ENCODE measurements around the gene ASTE1. TPM values are rescaled to one million over a fixed set of nuclear protein-coding genes. Genes with fewer than 3 reads are reported as not detected.

ASTE1 gene
- polyA plus RNA-seq, 3 donors = 3.1 to 7.2 (median 6.6) TPM

DNA sequence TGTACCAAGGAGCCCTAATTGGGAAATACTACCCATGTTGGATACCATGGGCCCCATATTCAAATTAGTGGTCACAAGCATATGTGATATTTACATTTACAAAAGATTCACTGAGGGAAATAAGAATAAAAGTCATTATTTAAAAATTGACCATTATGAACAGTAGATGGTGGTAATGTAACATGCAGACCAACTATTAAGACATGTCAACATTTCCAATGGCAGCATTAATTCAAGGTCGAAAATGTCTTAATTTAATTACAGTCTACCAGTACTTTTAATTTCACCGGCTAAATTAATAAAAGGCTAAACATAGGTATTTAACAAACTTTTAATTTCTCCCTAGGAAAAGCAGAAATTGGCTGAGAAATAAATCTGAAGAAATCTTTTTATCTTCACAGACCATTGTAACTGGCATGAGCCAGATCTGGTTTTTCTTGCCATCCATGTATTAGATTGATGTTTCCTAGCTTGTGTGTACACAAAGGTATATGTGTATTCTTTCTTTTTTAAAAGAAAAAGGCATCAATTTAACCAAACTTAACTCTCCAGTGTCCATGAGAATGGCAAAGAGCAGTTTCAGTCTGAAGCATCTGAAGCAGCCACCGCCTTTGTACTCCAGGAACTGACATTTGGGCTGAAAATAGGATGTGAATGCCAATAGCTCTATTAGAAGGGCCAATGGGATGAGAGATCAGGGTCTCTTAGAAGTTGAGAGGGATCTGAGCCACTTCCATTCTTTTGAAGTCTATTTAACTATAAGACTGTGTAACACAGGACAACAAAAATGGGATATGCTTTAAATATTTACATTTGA is 26.6 kb upstream of the ASTE1 start:
- H3K27me3 ChIP-seq (ENCODE audit: control insufficient read depth in 2 of 2, insufficient read depth in 2 of 2, low read length in 2 of 2) = no peaks in the 10 kb centered on the region
- TF ChIP-seq CTCF (IDR thresholded peaks at IDR 0.05) = no peak
- no peak overlapping the region for H3K4me2 ChIP-seq (replicated peaks; ENCODE audit: extremely low read depth, low read length, poor library complexity, severe bottlenecking)
- no peaks in the 10 kb centered on the region for H3K4me1 ChIP-seq (ENCODE audit: control insufficient read depth in 1 of 2, insufficient read depth in 2 of 2, low read length in 2 of 2)
- H3K36me3 Mint-ChIP-seq = no peaks in the 10 kb centered on the region
- no peaks in the 10 kb centered on the region for H3K36me3 ChIP-seq (replicated peaks in 1 of 2; ENCODE audit: control insufficient read depth in 1 of 2, insufficient read depth in 2 of 2, low read length in 2 of 2)
- no peaks in the 10 kb centered on the region for H3K9me3 Mint-ChIP-seq
- DNase-seq = no peak
- no peak overlapping the region for H3K4me3 ChIP-seq (replicated peaks in 1 of 3; ENCODE audit: low read depth in 2 of 3, low read length in 3 of 3)
- intact Hi-C loops (cut with micrococcal nuclease) = no loop called here
- H2AFZ ChIP-seq (ENCODE audit: insufficient read depth, low read depth, low read length, poor library complexity, severe bottlenecking) = no peak overlapping the region
- H3K27ac Mint-ChIP-seq = no peak overlapping the region
- no peaks in the 10 kb centered on the region for H3K79me2 ChIP-seq (ENCODE audit: insufficient read depth, low read length)
- WGBS (ENCODE audit: insufficient coverage) = no CpG with 5 or more reads among the region's 3 CpGs
- H4K20me1 ChIP-seq (ENCODE audit: insufficient read depth, low read length) = no peaks in the 10 kb centered on the region
- H3K4me3 Mint-ChIP-seq = no peak overlapping the region
- no peaks in the 10 kb centered on the region for H3K9me3 ChIP-seq (replicated peaks in 1 of 2; ENCODE audit: control insufficient read depth in 1 of 2, insufficient read depth in 1 of 2, low read length in 2 of 2)
- H3K27ac ChIP-seq (ENCODE audit: low read depth in 1 of 2, low read length in 2 of 2) = no peak overlapping the region
- no peak overlapping the region for H3K9ac ChIP-seq (ENCODE audit: insufficient read depth, low read length, poor library complexity, severe bottlenecking)
- H3K27me3 Mint-ChIP-seq (ENCODE audit: low read depth in 3 of 3) = peaks cover 0 to 2% (median 0%) of the 10 kb centered on the region in 3 donors
- H3K4me1 Mint-ChIP-seq = no peaks in the 10 kb centered on the region

DNA sequence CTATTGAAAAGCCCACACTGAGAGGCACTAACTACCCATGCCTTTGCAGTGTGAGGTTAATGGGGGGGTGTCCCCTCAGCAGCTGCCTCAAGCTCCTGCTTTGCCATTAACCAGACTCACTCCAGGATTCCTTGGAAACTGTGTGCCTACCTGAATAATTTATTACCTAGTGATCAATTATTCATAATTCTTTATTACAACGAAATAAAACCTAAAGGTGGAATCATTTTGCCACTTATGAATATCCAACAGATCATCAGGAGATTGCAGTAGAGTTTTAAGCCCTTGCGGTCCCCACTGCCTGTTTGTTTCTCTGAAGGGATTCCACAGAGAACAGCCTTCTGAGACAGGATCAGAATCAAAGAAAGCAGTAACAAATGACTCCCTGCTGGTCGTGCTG is 23.4 kb upstream of the ASTE1 start:
- no peaks in the 10 kb centered on the region for H3K36me3 Mint-ChIP-seq
- no peak for TF ChIP-seq CTCF (IDR thresholded peaks at IDR 0.05)
- H3K4me1 Mint-ChIP-seq = no peaks in the 10 kb centered on the region
- H3K9me3 Mint-ChIP-seq = peaks cover 0 to 2% (median 0%) of the 10 kb centered on the region in 7 donors
- Histone ChIP-seq H3K79me2 (ENCODE audit: insufficient read depth, low read length) (no peaks in the 10 kb centered on the region), H3K4me1 (ENCODE audit: control insufficient read depth in 1 of 2, insufficient read depth in 2 of 2, low read length in 2 of 2) (no peaks in the 10 kb centered on the region), H3K4me2 (replicated peaks; ENCODE audit: extremely low read depth, low read length, poor library complexity, severe bottlenecking) (no peak overlapping the region), H3K36me3 (replicated peaks in 1 of 2; ENCODE audit: control insufficient read depth in 1 of 2, insufficient read depth in 2 of 2, low read length in 2 of 2) (no peaks in the 10 kb centered on the region), H3K4me3 (replicated peaks in 1 of 3; ENCODE audit: low read depth in 2 of 3, low read length in 3 of 3) (no peak overlapping the region), H3K9me3 (replicated peaks in 1 of 2; ENCODE audit: control insufficient read depth in 1 of 2, insufficient read depth in 1 of 2, low read length in 2 of 2) (no peaks in the 10 kb centered on the region), H3K27me3 (ENCODE audit: control insufficient read depth in 2 of 2, insufficient read depth in 2 of 2, low read length in 2 of 2) (no peaks in the 10 kb centered on the region), H3K9ac (ENCODE audit: insufficient read depth, low read length, poor library complexity, severe bottlenecking) (no peak overlapping the region), H2AFZ (ENCODE audit: insufficient read depth, low read depth, low read length, poor library complexity, severe bottlenecking) (no peak overlapping the region), H4K20me1 (ENCODE audit: insufficient read depth, low read length) (no peaks in the 10 kb centered on the region), H3K27ac (ENCODE audit: low read depth in 1 of 2, low read length in 2 of 2) (no peak overlapping the region)
- no CpG with 5 or more reads among the region's 3 CpGs for WGBS (ENCODE audit: insufficient coverage)
- no peak for DNase-seq
- H3K27ac Mint-ChIP-seq = no peak overlapping the region
- intact Hi-C loops (cut with micrococcal nuclease) = no loop called here
- H3K27me3 Mint-ChIP-seq (ENCODE audit: low read depth in 3 of 3) = peaks cover 0 to 2% (median 0%) of the 10 kb centered on the region in 3 donors
- H3K4me3 Mint-ChIP-seq = no peak overlapping the region

Data from CD14-positive monocyte (primary cell).